Pancreas (tissue), 10 donors: ENCODE results near the gene TPMT. TPM values are rescaled to one million over a fixed set of nuclear protein-coding genes. Genes with fewer than 3 reads are reported as not detected.

Experiments
- ATAC-seq, 4 donors: fragments of 200-7000 bp; cut with Tn5 transposase; one replicate each; pipeline versions ENCODE4 v1.8.0 to v1.9.1; 2020; ENCODE audit warnings: mild to moderate bottlenecking in 4 of 4, moderate library complexity in 4 of 4
- DNase-seq, 6 donors: peaks; one replicate each; pipeline ENCODE4 v3.0.0-alpha.2; 2020
- FAIRE-seq: peaks from 2 replicates; lab custom pipeline; 2012; peaks lifted over from hg19 to GRCh38; lab: Jason Lieb, UNC
- H3K27ac ChIP-seq, 4 donors: fragments of 200-600 bp; sonication (generic); 1 replicate in 3 of 4; 2 replicates in 1 of 4; pipeline versions ENCODE4 v1.5.0 to v1.8.0; 2020
- H3K27me3 ChIP-seq, 4 donors: fragments of 200-600 bp; one replicate each; pipeline ENCODE4 v1.8.0; 2021
- H3K36me3 ChIP-seq, 3 donors: fragments of 200-600 bp; sonication (generic) in 1 of 3; one replicate each; pipeline versions ENCODE4 v1.5.0 to v1.8.0; 2020 to 2021
- H3K4me1 ChIP-seq, 3 donors: fragments of 200-600 bp; one replicate each; pipeline ENCODE4 v1.8.0; 2021
- H3K4me3 ChIP-seq, 4 donors: fragments of 200-600 bp; sonication (generic) in 2 of 4; one replicate each; pipeline versions ENCODE4 v1.5.0 to v1.8.0; 2020 to 2021
- H3K9me3 ChIP-seq, 4 donors: fragments of 200-600 bp; one replicate each; pipeline ENCODE4 v1.8.0; 2021
- CTCF ChIP-seq, 4 donors: fragments of 200-600 bp; sonication (generic) in 3 of 4; IDR thresholded peaks; one replicate each; pipeline versions ENCODE4 v1.5.0 to v1.8.0; 2021; ENCODE audit warnings: antibody characterized with exemption in 4 of 4
- WGBS, 2 donors: extraction: QIAGEN DNeasy Blood & Tissue Kit; methylation state at CpG; one replicate each; pipeline ENCODE4 v1.1.7; 2013; 5-methylcytosine and 5-hydroxymethylcytosine counted together
- intact Hi-C, 3 donors: fragments of 100-400 bp; cut with DNase I; formaldehyde crosslinking; loops; one replicate each; pipeline versions ENCODE4 v1.11.1 to v1.14.2; 2022
- polyA plus RNA-seq, 2 donors: library from polyadenylated mRNA; stranded (reverse); fragments of 200-250 nt; gene quantifications; one replicate each; pipeline ENCODE4 v1.2.3, GENCODE V29; 2013
- total RNA-seq, 6 donors: library from RNA; stranded (reverse); fragmentation: NEBNext Ultra II Directional in 4 of 6; extraction: Animal tissue kit (Norgen Biotek cat#: 25700) in 4 of 6; gene quantifications; one replicate each; pipeline versions ENCODE4 v1.2.1 to v1.2.4, GENCODE V29; 2021 to 2023
- donor health status: healthy with polysubstance abuse.
- donor health status: DM: no; HTN: no; CAD: no; lungs with moderate emphysema.
- donor health status: DM: no; HTN: no; CAD: no.
- donor health status: control.
- donor health status: control.
- donor health status: Bipolar disorder and iron deficiency.
- donor health status: DM: yes; HTN: yes; CAD: no.
- donor health status: DM: no; HTN: no; CAD: no.
- donor health status: DM: no; HTN: no; CAD: no.
- donor health status: DM: yes; HTN: yes; CAD: no.

Gene TPMT
- total and polyA plus RNA-seq, 8 donors = 3.8 to 10.8 (median 6.7) TPM

- no peak for DNase-seq
- Histone ChIP-seq H3K36me3 (peaks cover 0 to 4% (median 0%) of the 10 kb centered on the region in 3 donors), H3K4me1 (no peaks in the 10 kb centered on the region), H3K9me3 (no peaks in the 10 kb centered on the region), H3K27me3 (no peaks in the 10 kb centered on the region), H3K4me3 (no peak overlapping the region), H3K27ac (no peak overlapping the region)
- ATAC-seq = no peak
- intact Hi-C loops = no loop called here
- FAIRE-seq = no peak
- no peak for TF ChIP-seq CTCF (IDR thresholded peaks at IDR 0.05)
- 94% methylated on average over 4 of the region's 4 CpGs for WGBS, 2 donors
Observed at GRCh38 chr6:18186540-18187250, 31.8 kb upstream of the TPMT start.

GRCh38 chr6:18186033-18186432 is 31.2 kb upstream of the TPMT start:
- FAIRE-seq (no peak), ATAC-seq (peak in 2 of 4 donors; percentile 38 to 73), DNase-seq (peak in 1 of 6 donors; percentile 12)
- no peak for TF ChIP-seq CTCF (IDR thresholded peaks at IDR 0.05)
- Histone ChIP-seq H3K4me3 (no peak overlapping the region), H3K4me1 (no peaks in the 10 kb centered on the region), H3K27ac (no peak overlapping the region), H3K36me3 (no peaks in the 10 kb centered on the region), H3K9me3 (no peaks in the 10 kb centered on the region), H3K27me3 (no peaks in the 10 kb centered on the region)
- intact Hi-C loops = no loop called here
- 29 to 32% methylated on average over 2 of the region's 2 CpGs for WGBS, 2 donors

- no peak overlapping the region for H3K27ac ChIP-seq
- TF ChIP-seq CTCF (IDR thresholded peaks at IDR 0.05) = no peak
- H3K4me3 ChIP-seq = no peak overlapping the region
- WGBS, 2 donors = 57 to 65% methylated on average over 1 of the region's 1 CpG
- H3K9me3 ChIP-seq = no peaks in the 10 kb centered on the region
- no peaks in the 10 kb centered on the region for H3K27me3 ChIP-seq
- intact Hi-C loops = no loop called here
- no peak for FAIRE-seq
- DNase-seq = no peak
- no peak for ATAC-seq
- no peaks in the 10 kb centered on the region for H3K4me1 ChIP-seq
- no peaks in the 10 kb centered on the region for H3K36me3 ChIP-seq
Observed at GRCh38 chr6:18185624-18186023, 30.7 kb upstream of the TPMT start.

GRCh38 chr6:18183766-18184165 is 28.9 kb upstream of the TPMT start:
- intact Hi-C loops = no loop called here
- no peaks in the 10 kb centered on the region for H3K27me3 ChIP-seq
- DNase-seq = no peak
- no peaks in the 10 kb centered on the region for H3K9me3 ChIP-seq
- H3K36me3 ChIP-seq = no peaks in the 10 kb centered on the region
- no peak for TF ChIP-seq CTCF (IDR thresholded peaks at IDR 0.05)
- H3K27ac ChIP-seq = no peak overlapping the region
- peak in 1 of 4 donors; percentile 68 for ATAC-seq
- FAIRE-seq = no peak
- 36 to 44% methylated on average over 4 of the region's 4 CpGs for WGBS, 2 donors
- no peaks in the 10 kb centered on the region for H3K4me1 ChIP-seq
- H3K4me3 ChIP-seq = no peak overlapping the region

DNA sequence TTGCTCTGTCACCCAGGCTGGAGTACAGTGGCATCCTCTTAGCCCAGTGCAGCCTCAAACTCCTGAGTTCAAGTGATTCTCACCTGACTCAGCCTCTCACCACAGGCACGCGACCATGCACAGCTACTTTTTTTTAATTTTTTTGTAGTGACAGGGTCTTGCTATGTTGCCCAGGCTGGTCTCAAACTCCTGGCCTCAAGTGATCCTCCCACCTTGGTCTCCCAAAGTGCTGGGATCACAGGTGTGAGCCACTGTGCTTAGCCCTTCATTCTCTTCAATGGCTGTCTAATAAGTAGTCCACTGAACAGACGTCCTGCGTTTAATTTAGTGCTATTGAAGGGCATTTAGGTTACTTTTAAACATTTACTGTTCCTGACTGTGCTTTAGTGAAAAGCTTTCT is 27.7 kb upstream of the TPMT start:
- H3K27me3 ChIP-seq = no peaks in the 10 kb centered on the region
- no peak for ATAC-seq
- no peaks in the 10 kb centered on the region for H3K4me1 ChIP-seq
- FAIRE-seq = no peak
- no peak overlapping the region for H3K27ac ChIP-seq
- 72 to 91% methylated on average over 4 of the region's 4 CpGs for WGBS, 2 donors
- no peak overlapping the region for H3K4me3 ChIP-seq
- no peaks in the 10 kb centered on the region for H3K36me3 ChIP-seq
- DNase-seq = no peak
- intact Hi-C loops = no loop called here
- no peak for TF ChIP-seq CTCF (IDR thresholded peaks at IDR 0.05)
- H3K9me3 ChIP-seq = no peaks in the 10 kb centered on the region
